HG03342 (cell line): ENCODE data around the gene SYNRG.
"Not testable (repeated sequence)": the region's sequence is repeated elsewhere in the genome, so short reads cannot be mapped to it uniquely, and the experiment has no call there.

Source experiments
- ATAC-seq: cut with Tn5 transposase; IDR thresholded peaks from one replicate; pipeline ENCODE4 v1.9.1; 2021; ENCODE audit warnings: mild to moderate bottlenecking, moderate library complexity; ENCODE audit not compliant: unreplicated experiment

SYNRG gene

DNA sequence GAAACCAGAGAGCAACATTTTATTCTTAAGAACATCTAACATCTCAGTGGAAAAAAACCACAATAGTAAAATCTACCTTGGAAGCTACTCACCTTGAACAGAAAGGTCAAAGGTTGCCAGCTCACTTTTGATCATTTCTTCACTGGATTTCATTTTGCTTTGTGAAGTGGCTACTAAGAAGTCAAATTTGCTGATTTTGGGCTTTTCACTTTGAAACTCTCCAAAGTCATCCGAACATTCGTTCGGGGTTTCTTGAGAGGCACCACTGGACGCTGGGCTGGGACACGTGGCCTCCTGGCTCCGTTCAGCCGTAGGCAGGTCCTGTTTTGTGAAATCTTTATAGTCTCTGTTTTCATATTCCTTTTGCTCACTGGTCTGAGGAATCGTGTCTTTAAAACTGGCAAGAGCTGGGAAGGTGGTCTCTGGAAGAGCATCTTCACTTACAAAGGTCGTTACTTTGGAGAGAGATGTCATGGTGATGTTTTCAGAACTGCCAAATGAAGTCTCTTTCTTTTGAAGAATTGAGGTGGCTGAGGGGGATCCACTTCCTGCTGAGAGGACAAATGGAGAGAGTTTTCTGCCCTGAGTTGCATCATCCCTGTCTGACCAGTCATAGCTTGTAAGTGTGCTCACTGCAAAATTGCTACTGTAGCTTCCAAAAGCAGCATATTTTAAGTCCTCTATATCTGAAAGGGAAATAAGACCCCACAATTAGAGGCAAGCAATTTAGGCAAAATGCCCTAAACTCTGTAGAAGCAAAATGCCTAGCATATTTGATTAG is 67.1 kb downstream of the SYNRG start:
- no peak for ATAC-seq

DNA sequence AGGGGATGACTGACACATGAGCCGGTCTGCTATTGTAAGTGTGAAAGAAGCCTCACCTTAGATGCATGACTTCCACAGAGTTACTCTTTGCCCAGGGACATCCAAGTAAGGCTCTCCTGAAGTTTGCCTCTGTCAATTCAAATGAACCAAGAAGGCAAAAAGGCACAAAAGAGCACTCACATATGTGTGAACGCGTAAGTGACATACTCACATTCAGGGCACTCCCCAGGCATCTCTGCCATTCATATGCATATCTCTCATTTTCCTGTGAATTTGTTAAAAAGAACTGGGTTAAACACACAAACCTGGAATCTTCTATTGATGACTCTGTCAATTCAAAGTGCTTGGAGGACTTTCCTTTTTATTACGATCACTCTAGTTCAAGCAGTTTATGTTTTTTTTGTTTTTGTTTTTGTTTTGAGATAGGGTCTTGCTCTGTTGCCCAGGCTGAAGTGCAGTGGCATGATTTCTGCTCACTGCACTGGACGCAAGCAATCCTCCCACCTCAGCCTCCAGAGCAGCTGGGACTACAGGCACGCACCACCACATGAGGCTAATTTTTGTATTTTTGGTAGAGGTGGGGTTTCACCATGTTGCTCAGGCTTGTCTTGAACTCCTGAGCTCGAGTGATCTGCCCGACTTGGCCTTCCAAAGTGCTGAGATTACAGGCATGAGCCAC is 70.1 kb downstream of the SYNRG start:
- no peak for ATAC-seq

DNA sequence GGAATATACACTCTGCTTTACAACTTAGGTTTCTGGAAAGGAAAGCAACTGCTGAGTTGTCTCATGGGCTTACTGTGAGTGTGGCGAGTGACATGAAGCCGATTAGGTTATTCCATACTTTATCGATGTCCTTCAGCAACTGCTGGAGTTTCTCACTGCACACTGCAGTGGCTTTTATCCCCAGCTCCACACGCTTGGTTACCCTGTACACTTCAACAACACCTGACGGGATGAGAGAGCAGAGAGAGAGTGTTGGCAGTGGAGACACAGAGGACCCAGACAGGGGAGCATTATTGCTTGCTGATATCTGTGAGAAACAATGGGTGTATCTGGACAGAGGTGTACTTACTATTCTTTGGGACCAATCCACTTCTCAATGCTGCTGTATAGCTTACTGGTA is 73.3 kb downstream of the SYNRG start:
- ATAC-seq = no peak

DNA sequence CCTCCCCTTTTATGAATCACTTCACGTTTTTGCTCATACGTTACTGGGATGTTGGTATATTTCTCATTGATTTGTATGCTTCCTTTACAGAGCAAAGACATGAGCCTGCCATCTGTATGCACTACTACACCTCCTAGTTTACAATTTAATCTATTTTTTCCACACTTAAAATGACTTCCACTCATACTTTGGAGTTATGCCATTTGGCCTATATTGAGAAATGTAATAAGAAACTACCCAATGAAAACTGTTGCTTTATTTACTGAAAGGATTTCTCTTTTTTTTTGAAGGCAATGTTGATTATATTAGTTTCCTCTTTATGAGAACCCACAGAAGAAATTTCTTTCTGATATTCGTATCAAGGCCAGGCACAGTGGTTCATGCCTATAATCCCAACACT is 76.5 kb downstream of the SYNRG start:
- ATAC-seq = no peak

- no peak for ATAC-seq
These were observed 78.8 kb downstream of the SYNRG start for GRCh38 chr17:37530420-37530819.

- ATAC-seq = no peak
These were observed 81.9 kb downstream of the SYNRG start for GRCh38 chr17:37527249-37527851.

DNA sequence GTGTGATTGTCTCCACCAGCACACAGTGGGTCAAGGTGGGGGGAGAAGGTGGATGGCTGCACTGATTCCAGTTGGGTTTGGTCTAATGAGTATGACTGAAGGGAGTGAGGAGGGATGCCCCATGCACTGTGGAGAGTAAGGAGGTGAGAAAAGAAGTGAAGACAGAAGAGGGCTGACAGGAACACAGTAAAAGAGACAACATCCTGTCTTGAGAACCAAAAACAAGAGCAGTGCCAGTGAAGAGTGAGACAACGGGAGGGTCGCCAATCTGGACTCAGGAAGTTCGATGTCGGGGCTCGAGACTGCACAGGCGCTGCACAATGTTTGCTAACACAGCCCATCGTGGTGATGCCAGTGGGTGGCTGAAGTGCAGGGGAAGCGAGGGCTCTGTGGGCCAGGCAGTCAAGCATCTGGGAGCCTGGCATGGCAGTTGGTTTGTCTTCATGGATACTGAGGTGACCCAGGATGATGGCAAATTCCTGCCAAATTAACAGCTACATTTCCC is 85.5 kb downstream of the SYNRG start:
- no peak for ATAC-seq

GRCh38 chr17:37521821-37522220 is 87.4 kb downstream of the SYNRG start:
- ATAC-seq = no peak

DNA sequence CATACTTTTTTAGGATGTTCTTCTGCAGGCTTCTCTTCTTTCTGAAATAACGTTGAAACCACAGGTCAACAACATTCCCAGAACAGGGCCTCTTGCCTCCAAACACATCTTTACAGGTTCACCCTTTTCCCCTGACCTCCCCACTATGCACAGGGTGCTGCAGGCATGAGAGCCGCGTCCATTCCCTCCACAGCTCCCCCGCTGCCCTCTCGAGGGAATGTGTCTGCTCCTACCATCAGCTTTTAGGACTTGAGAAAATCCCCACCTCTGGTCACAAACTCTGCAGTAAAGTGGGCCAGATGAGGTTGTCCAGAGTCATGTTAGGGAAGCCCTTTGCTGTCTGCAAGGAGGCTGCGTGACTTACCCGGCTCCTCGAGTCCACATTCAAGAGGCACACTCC is 89.0 kb downstream of the SYNRG start:
- no peak for ATAC-seq

DNA sequence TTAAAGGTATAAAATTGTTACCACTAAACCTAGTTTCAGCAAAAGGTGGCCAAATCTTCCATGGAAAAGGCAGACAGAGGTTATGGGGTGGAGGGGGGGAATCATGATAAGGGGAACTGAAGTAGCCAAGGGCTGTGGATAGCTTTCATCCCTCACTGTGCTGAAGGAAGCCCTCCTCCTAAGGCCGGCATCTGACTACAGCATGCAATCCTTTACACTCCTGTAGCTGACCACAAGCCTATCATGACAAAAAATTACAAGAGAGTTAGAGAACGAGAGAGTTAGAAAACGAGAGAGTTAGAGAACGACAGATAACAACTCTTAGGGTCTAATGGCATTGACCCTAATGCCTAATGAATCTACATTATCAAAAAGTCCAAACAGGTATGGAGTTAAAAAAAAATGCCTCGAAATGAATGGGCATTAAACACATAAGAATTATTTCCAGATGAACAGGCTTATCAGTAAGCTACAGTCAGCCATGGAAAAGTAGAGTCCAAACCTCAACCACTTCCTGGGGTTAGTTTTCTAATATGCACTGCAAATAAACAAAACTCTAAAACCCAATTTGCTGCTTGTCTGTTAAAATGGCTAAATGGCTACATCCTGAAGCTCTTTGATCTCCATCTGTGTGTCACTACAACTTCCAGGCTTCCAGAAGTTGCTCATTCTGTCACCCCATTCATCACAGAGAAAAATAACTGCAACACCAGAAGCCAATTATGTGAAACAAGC is 89.8 kb downstream of the SYNRG start:
- ATAC-seq = no peak

DNA sequence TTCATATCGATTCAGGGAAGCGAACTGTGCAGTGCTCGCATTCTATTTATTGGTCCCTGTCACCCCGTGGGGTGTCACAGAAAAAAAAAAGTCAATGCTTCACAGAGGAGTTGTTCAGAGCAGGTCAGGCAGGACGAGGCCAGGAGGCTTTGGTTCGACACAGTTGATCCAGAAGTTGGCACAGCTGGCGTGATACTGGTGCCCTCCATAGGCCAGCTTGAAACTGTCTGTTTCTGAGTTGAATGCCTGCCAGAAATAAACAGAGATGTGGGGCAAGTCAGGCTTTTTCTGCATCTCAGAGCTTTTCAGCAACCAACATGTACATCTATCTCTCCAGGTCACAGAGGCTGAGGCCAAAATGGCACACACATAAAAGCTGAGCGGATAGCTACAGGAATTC is 90.4 kb downstream of the SYNRG start:
- no peak for ATAC-seq

DNA sequence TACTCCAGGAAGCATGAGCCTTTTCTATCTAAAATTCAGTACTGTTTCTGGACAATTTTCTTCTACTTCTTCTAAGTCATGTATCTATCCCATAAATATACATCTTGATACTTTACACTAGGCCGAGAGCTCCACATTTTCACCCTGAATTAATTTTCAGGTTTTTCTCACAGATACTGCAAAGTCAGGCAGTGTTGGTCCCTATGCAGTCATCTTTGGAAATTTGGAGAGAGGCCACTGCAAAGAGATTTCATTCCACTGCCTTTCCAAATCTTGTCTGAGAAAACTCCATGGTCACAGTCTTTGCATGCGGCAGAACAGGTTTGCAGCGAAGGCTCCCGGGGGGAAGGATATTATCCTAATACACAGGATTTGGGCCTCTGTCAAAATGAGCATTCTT is 91.3 kb downstream of the SYNRG start:
- no peak for ATAC-seq

- no peak for ATAC-seq
These were observed 93.1 kb downstream of the SYNRG start for GRCh38 chr17:37516127-37516571.

- ATAC-seq = no peak
These were observed 95.5 kb downstream of the SYNRG start for GRCh38 chr17:37513711-37514110.

DNA sequence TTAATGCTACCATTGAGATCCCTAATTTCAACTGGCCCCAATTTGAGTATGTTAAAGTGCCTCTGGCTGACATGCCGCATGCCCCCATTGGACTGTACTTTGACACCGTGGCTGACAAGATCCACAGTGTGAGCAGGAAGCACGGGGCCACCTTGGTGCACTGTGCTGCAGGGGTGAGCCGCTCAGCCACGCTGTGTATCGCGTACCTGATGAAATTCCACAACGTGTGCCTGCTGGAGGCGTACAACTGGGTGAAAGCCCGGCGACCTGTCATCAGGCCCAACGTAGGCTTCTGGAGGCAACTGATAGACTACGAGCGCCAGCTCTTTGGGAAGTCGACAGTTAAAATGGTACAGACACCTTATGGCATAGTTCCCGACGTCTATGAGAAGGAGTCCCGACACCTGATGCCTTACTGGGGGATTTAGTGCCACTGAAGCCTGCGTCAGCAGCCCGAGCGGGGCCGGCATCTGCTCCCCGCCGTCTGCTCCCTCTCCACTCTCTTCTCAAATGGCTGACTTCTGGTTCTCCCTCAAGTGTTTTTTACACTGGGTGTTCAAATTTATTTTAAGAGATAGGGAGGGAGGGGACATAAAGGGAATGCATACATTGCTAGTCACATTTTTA is 96.7 kb downstream of the SYNRG start:
- ATAC-seq = no peak

DNA sequence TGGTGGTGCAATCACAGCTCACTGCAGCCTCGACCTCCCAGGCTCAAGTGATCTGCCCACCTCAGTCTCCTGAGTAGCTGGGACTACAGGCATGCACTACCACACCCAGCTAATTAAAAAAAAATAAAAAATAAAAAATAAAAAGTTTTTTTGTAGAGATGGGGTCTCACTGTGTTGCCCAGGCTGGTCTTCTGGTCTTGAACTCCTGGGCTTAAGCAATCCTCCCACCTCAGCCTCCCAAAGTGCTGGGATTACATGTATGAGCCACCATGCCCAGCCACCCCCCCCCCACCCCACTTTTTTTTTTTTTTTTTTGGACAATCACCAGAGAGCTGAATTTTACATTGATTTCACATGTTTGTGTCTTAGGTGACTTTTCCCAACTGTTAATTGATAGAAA is 97.6 kb downstream of the SYNRG start:
- not testable (repeated sequence) for ATAC-seq

DNA sequence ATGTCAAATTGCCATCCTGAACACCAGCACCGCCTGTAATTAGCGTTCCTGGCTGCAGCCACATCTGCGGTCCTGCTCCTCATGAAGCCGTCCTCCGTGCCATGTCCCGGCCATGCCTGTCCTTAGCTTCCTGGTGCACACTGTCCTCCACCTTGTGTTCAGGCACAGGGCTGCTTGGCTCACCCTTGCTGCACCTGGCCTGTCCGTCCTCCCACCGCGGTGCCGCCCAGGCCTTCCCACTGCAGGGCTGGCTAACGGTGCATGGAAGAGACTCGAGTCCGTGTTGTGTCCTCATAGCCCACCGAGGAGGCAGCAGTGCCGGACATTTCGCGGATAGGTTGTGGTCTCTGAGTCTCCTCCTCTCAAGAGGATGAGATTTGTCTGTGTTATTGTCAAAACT is 99.2 kb downstream of the SYNRG start:
- no peak for ATAC-seq

- ATAC-seq = no peak
These were observed 102.1 kb downstream of the SYNRG start for GRCh38 chr17:37507111-37507510.

- ATAC-seq = no peak
These were observed 102.5 kb downstream of the SYNRG start for GRCh38 chr17:37506678-37507077.

DNA sequence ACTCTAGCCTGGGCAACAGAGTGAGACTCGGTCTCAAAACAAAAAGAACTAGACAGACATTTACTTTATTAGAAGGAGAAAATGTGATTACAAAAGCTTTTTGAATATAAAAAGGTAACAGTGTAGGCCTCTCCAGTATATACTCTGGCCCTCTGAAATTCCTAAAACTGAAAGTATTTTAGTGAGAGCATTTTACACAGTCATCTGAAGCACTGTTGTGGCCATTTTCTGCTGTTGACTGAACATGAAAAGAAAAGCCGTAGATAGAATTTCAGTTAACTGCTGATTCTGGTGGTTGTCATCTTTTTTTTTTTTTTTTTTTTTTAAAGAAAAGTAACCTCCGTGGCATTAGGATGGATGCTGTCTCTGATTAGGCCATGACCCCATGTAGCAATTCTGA is 103.9 kb downstream of the SYNRG start:
- no peak for ATAC-seq

- ATAC-seq = no peak
These were observed 106.1 kb downstream of the SYNRG start for GRCh38 chr17:37503148-37503547.
